GM12878 (cell line): ENCODE results near the gene NRXN3. TPM values are rescaled to one million over a fixed set of nuclear protein-coding genes. Genes with fewer than 3 reads are reported as not detected.

Source experiments
- ATAC-seq: fragments of 200-7000 bp; cut with Tn5 transposase; 3 replicates; pipeline ENCODE4 v1.9.1; 2020; ENCODE audit warnings: mild to moderate bottlenecking, moderate library complexity
- BruUV-seq: library from RNA; stranded (reverse); fragments of 400-500 nt; replicated peaks from 2 replicates; lab custom pipeline; 2021; lab: Mats Ljungman, UMichigan
- CTCF ChIA-PET: fragments of 300-600 bp; sonication (Branson Sonifier 250); formaldehyde crosslinking; extraction: SDS; loops from one replicate; lab custom pipeline; 2021; ENCODE audit warnings: inconsistent platforms; lab: Yijun Ruan, JAX
- POLR2A ChIA-PET: fragments of 350-600 bp; formaldehyde crosslinking; extraction: SDS; loops from one replicate; lab custom pipeline; 2021; ENCODE audit warnings: inconsistent platforms; lab: Charles Lee
- RAD21 ChIA-PET: fragments of 300-600 bp; sonication (Branson Sonifier 250); formaldehyde crosslinking; loops from one replicate; lab custom pipeline; 2023; ENCODE audit warnings: antibody characterized with exemption; ENCODE audit not compliant: unreplicated experiment; lab: Charles Lee
- SMC1A ChIA-PET: fragments of 300-600 bp; sonication (Branson Sonifier 250); formaldehyde crosslinking; loops from one replicate; lab custom pipeline; 2023; ENCODE audit not compliant: unreplicated experiment, uncharacterized antibody; lab: Charles Lee
- DNase-seq: peaks from one replicate; pipeline ENCODE4 v3.0.0-alpha.2; 2011; ENCODE audit warnings: low read depth, low spot score
- FAIRE-seq: peaks from 3 replicates; lab custom pipeline; 2011; peaks lifted over from hg19 to GRCh38; lab: Jason Lieb, UNC
- H2AFZ ChIP-seq: 2 replicates; pipeline ENCODE4 v1.6.0; 2011; ENCODE audit warnings: low read depth, low read length, control low read depth; ENCODE audit not compliant: control insufficient read depth
- H3K27ac ChIP-seq: 2 replicates; pipeline ENCODE4 v1.5.1; 2011; ENCODE audit warnings: control low read depth; ENCODE audit not compliant: control insufficient read depth, insufficient read depth
- H3K27me3 ChIP-seq, 2 experiments: replicated peaks in 1 of 2; 2 replicates each; pipeline versions ENCODE4 v1.6.0 to v1.6.1; 2011; ENCODE audit warnings: low read length in 1 of 2; ENCODE audit not compliant: control insufficient read depth in 2 of 2, insufficient read depth in 2 of 2
- H3K36me3 ChIP-seq, 2 experiments: 2 replicates each; pipeline ENCODE4 v1.5.1; 2011; ENCODE audit warnings: low read length in 1 of 2; ENCODE audit not compliant: control insufficient read depth in 2 of 2, insufficient read depth in 2 of 2
- H3K4me1 ChIP-seq: 2 replicates; pipeline ENCODE4 v1.6.1; 2011; ENCODE audit warnings: mild to moderate bottlenecking, low read length, moderate library complexity, mixed read lengths; ENCODE audit not compliant: control insufficient read depth, insufficient read depth
- H3K4me2 ChIP-seq: 2 replicates; pipeline ENCODE4 v1.6.0; 2011; ENCODE audit warnings: control low read depth; ENCODE audit not compliant: control insufficient read depth, insufficient read depth
- H3K4me3 ChIP-seq: fragments of 200-600 bp; sonication (generic); 2 replicates; pipeline ENCODE4 v1.5.1; 2016
- H3K79me2 ChIP-seq: 2 replicates; pipeline ENCODE4 v1.6.0; 2011; ENCODE audit warnings: low read length; ENCODE audit not compliant: control insufficient read depth, insufficient read depth
- H3K9ac ChIP-seq: 2 replicates; pipeline ENCODE4 v1.8.0; 2011; ENCODE audit warnings: low read length, control low read depth, mixed read lengths; ENCODE audit not compliant: control insufficient read depth, insufficient read depth
- H3K9me3 ChIP-seq: replicated peaks from 3 replicates; pipeline ENCODE4 v1.5.1; 2011; ENCODE audit warnings: mild to moderate bottlenecking, low read length; ENCODE audit not compliant: control insufficient read depth, insufficient read depth
- H4K20me1 ChIP-seq: 2 replicates; pipeline ENCODE4 v1.6.0; 2011; ENCODE audit not compliant: control insufficient read depth, insufficient read depth
- BMI1 ChIP-seq: fragments of 450-650 bp; IDR thresholded peaks from 2 replicates; pipeline ENCODE4 v1.6.1; 2016; ENCODE audit warnings: mild to moderate bottlenecking, moderate library complexity, borderline replicate concordance
- CREM ChIP-seq: IDR thresholded peaks from 2 replicates; pipeline ENCODE4 v1.6.1; 2014; ENCODE audit warnings: antibody characterized with exemption, low read depth
- CTCF ChIP-seq, 3 experiments: IDR thresholded peaks in 2 of 3; conservative IDR thresholded peaks in 1 of 3; 2 replicates each; pipeline ENCODE4 v1.5.1; 2011; ENCODE audit warnings: low read depth in 3 of 3, low read length in 3 of 3, mild to moderate bottlenecking in 3 of 3, control low read depth in 2 of 3, moderate library complexity in 2 of 3, inconsistent platforms in 1 of 3, mixed read lengths in 1 of 3; ENCODE audit not compliant: control insufficient read depth in 2 of 3, insufficient read depth in 1 of 3; ENCODE audit errors: extremely low read depth in 1 of 3
- ESRRA ChIP-seq: IDR thresholded peaks from 2 replicates; pipeline ENCODE4 v1.6.1; 2012; ENCODE audit warnings: mild to moderate bottlenecking, low read length, improper control_type of control experiment
- KAT2A ChIP-seq: conservative IDR thresholded peaks from 2 replicates; pipeline ENCODE4 v1.6.1; 2011; ENCODE audit warnings: low read depth, low read length; ENCODE audit not compliant: control insufficient read depth
- KLF5 ChIP-seq: fragments of 450-650 bp; IDR thresholded peaks from 2 replicates; pipeline ENCODE4 v1.6.1; 2014; ENCODE audit warnings: mild to moderate bottlenecking; ENCODE audit not compliant: partially characterized antibody
- NFYB ChIP-seq: IDR thresholded peaks from 2 replicates; pipeline ENCODE4 v1.6.1; 2011; ENCODE audit warnings: low read depth, mild to moderate bottlenecking, low read length, improper control_type of control experiment, moderate library complexity; ENCODE audit not compliant: insufficient read depth
- SP1 ChIP-seq: IDR thresholded peaks from one replicate; pipeline ENCODE4 v1.6.1; 2011; ENCODE audit warnings: low read depth, low read length
- ZBTB4 ChIP-seq: fragments of 450-650 bp; formaldehyde crosslinking; IDR thresholded peaks from 2 replicates; pipeline ENCODE4 v1.4.0; 2022; ENCODE audit warnings: mild to moderate bottlenecking, moderate library complexity
- ZBTB40 ChIP-seq: fragments of 450-650 bp; IDR thresholded peaks from 2 replicates; pipeline ENCODE4 v1.6.1; 2016; ENCODE audit warnings: mild to moderate bottlenecking, moderate library complexity, borderline replicate concordance
- ZNF207 ChIP-seq: fragments of 450-650 bp; IDR thresholded peaks from 2 replicates; pipeline ENCODE4 v1.6.1; 2014; ENCODE audit warnings: antibody characterized with exemption, mild to moderate bottlenecking, borderline replicate concordance
- WGBS: methylation state at CpG from one replicate; pipeline ENCODE4 v1.1.6; 2016; ENCODE audit warnings: low lambda C conversion rate; ENCODE audit not compliant: insufficient replicate concordance, insufficient coverage; ENCODE audit errors: missing lambda C conversion rate; 5-methylcytosine and 5-hydroxymethylcytosine counted together
- in situ Hi-C: fragments of 300-500 bp; cut with MboI; formaldehyde crosslinking; loops from 9 replicates; pipeline ENCODE4 v1.14.3; 2018; ENCODE audit warnings: mixed read lengths
- intact Hi-C: fragments of 100-400 bp; cut with micrococcal nuclease; formaldehyde crosslinking; loops from one replicate; pipeline ENCODE4 v1.14.2; 2022; ENCODE audit not compliant: unreplicated experiment
- polyA plus RNA-seq, 11 experiments: library from polyadenylated mRNA; depleted of rRNA in 4 of 11; unstranded in 6 of 11; stranded (reverse) in 5 of 11; fragments of >200 nt; fragmentation: Nextera tagmentation in 4 of 11; fragmentation: Illumina TruSeq in 1 of 11; extraction: Ambion mirVana in 4 of 11; extraction: Trizol in 1 of 11; gene quantifications; 1 replicate in 1 of 11; 2 replicates in 10 of 11; pipeline versions ENCODE4 v1.2.1 to v1.2.3, GENCODE V29; 2011 to 2016; ENCODE audit warnings: inconsistent platforms in 2 of 11, missing spikeins in 2 of 11, low read depth in 1 of 11
- total RNA-seq, 4 experiments: library from RNA; depleted of rRNA in 3 of 4; stranded (reverse); fragments of >200 nt in 3 of 4; fragmentation: Illumina TruSeq in 1 of 4; extraction: Trizol in 1 of 4; gene quantifications; 2 replicates each; pipeline versions ENCODE4 v1.2.1 to v1.2.3, GENCODE V29; 2013 to 2021

The NRXN3 gene
- total and polyA plus RNA-seq, 10 of the 15 experiments (the other 5 are each of a cell fraction or from before 2014, with no cell fraction given) = 0.52 to 3.3 (median 1.4) TPM

- CTCF ChIA-PET = interaction anchor here (1.2 to 1.4 kb wide), 2 partner anchors 11 to 1978 kb away, joined by 3 read pairs; no protein-coding TSS in a partner anchor
- in situ Hi-C loops (no loop called here), intact Hi-C loops (no loop called here)
- no TSS peak for BruUV-seq
- Histone ChIP-seq H3K27me3 (no peaks in the 10 kb centered on the region), H3K9ac (no peak overlapping the region), H2AFZ (no peak overlapping the region), H3K4me2 (no peak overlapping the region), H3K36me3 (no peaks in the 10 kb centered on the region), H3K27ac (no peak overlapping the region), H4K20me1 (no peaks in the 10 kb centered on the region), H3K4me1 (no peaks in the 10 kb centered on the region), H3K9me3 (no peaks in the 10 kb centered on the region), H3K79me2 (no peaks in the 10 kb centered on the region), H3K4me3 (no peak overlapping the region)
- DNase-seq = no peak
- POLR2A ChIA-PET = no interaction called here
- SMC1A ChIA-PET = interaction anchor here (1.9 kb wide), 1 partner anchor 8 kb away, joined by 5 read pairs; no protein-coding TSS in a partner anchor
- 62% methylated on average over 2 of the region's 2 CpGs for WGBS
- RAD21 ChIA-PET = interaction anchor here (1.2 kb wide), 1 partner anchor 1840 kb away, joined by 3 read pairs; no protein-coding TSS in a partner anchor
- TF ChIP-seq ZNF207 = no peak
- TF ChIP-seq CTCF (IDR thresholded peaks at IDR 0.05 in 2 of 3, conservative IDR thresholded peaks at IDR 0.05 in 1 of 3; ENCODE audit: control insufficient read depth in 2 of 3, extremely low read depth in 1 of 3, insufficient read depth in 1 of 3, low read depth in 3 of 3, low read length in 3 of 3) = no peak
- TF ChIP-seq KLF5 = no peak
- no peak for TF ChIP-seq ESRRA
- TF ChIP-seq KAT2A = no peak
- TF ChIP-seq ZBTB4 (CRISPR knock-in tag) = no peak
- no peak for TF ChIP-seq SP1
- no peak for TF ChIP-seq ZBTB40
- TF ChIP-seq CREM = no peak
- TF ChIP-seq NFYB = no peak
- no peak for TF ChIP-seq BMI1
- no peak for ATAC-seq
- no peak for FAIRE-seq
These were observed 839.1 kb downstream of the NRXN3 start for GRCh38 chr14:79009286-79009685.
